Fibroblast of villous mesenchyme (primary cell): ENCODE data around the gene RAB3A. TPM values are rescaled to one million over a fixed set of nuclear protein-coding genes. Genes with fewer than 3 reads are reported as not detected.

Experiments used
- DNase-seq: peaks from one replicate; pipeline ENCODE4 v3.0.0-alpha.2; 2010; ENCODE audit warnings: low read depth
- H3K4me3 ChIP-seq: 2 replicates; pipeline ENCODE4 v1.5.1; 2011; ENCODE audit warnings: low read depth, mild to moderate bottlenecking, low read length
- small RNA-seq: library from RNA; depleted of rRNA; stranded (forward); fragments of <200 nt; gene quantifications from one replicate; pipeline ENCODE3, GENCODE V24; 2012
- total RNA-seq: library from RNA; depleted of rRNA; stranded (reverse); fragments of >200 nt; gene quantifications from 2 replicates; pipeline ENCODE4 v1.2.3, GENCODE V29; 2012
- TF ChIP-seq, protein P1 (sequence below): IDR thresholded peaks from 2 replicates; pipeline ENCODE4 v1.5.1; 2012; ENCODE audit warnings: low read depth, mild to moderate bottlenecking, low read length; ENCODE audit not compliant: insufficient read depth

RAB3A gene
- total RNA-seq, 1 donor = 1.3 TPM

DNA sequence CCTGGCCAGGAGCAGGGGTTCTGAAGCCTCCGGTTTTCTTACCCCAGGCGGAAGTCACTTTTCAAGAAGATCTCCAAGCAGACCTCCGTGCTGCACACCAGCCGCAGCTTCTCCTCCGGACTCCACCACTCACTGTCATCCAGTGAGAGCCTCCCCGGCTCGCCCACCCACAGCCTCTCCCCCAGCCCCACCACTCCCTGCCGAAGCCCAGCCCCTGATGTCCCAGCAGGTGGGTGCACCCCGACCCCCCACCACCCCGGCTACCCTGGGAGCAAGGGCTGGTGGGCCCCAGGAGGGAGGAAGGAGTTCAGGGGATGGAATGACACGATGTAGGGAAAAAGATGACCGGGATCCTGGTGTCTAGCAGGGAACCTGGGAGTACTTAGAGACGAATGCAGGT, 56.4 kb downstream of the RAB3A start:
- TF ChIP-seq, protein P1, sequence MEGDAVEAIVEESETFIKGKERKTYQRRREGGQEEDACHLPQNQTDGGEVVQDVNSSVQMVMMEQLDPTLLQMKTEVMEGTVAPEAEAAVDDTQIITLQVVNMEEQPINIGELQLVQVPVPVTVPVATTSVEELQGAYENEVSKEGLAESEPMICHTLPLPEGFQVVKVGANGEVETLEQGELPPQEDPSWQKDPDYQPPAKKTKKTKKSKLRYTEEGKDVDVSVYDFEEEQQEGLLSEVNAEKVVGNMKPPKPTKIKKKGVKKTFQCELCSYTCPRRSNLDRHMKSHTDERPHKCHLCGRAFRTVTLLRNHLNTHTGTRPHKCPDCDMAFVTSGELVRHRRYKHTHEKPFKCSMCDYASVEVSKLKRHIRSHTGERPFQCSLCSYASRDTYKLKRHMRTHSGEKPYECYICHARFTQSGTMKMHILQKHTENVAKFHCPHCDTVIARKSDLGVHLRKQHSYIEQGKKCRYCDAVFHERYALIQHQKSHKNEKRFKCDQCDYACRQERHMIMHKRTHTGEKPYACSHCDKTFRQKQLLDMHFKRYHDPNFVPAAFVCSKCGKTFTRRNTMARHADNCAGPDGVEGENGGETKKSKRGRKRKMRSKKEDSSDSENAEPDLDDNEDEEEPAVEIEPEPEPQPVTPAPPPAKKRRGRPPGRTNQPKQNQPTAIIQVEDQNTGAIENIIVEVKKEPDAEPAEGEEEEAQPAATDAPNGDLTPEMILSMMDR = no peak
- H3K4me3 ChIP-seq = no peak overlapping the region
- DNase-seq = no peak

Small RNA genes within 50 kb of the gene (small RNA-seq; reads per million reads assigned to genes)
- not detected for gene IFI30

Other genes starting within 250 kb of the RAB3A start
- under 0.01 TPM in 2 replicates for gene KCNN1, start 236.9 kb downstream of the RAB3A start, total RNA-seq
- gene ARRDC2, start 195.9 kb downstream of the RAB3A start, total RNA-seq = 3.5 and 3.9 TPM in 2 replicates
- 0.64 and 1.3 TPM in 2 replicates for gene IL12RB1, start 117.1 kb downstream of the RAB3A start, total RNA-seq
- gene MAST3, start 106.3 kb downstream of the RAB3A start, total RNA-seq = 1.9 and 3.0 TPM in 2 replicates
- 30.7 and 30.9 TPM in 2 replicates for gene PIK3R2, start 50.9 kb downstream of the RAB3A start, total RNA-seq
- 24.2 and 29.0 TPM in 2 replicates for gene IFI30, start 30.2 kb downstream of the RAB3A start, total RNA-seq
- gene MPV17L2, start 10.8 kb downstream of the RAB3A start, total RNA-seq = 9.3 and 10.8 TPM in 2 replicates
- gene PDE4C, start 22.4 kb upstream of the RAB3A start, total RNA-seq = under 0.01 and 0.32 TPM in 2 replicates
- 0.86 and 0.97 TPM in 2 replicates for gene IQCN, start 70.4 kb upstream of the RAB3A start, total RNA-seq
- 111 and 150 TPM in 2 replicates for gene JUND, start 77.6 kb upstream of the RAB3A start, total RNA-seq
- 131 and 143 TPM in 2 replicates for gene LSM4, start 119.0 kb upstream of the RAB3A start, total RNA-seq
- 24.8 and 29.8 TPM in 2 replicates for gene PGPEP1, start 136.6 kb upstream of the RAB3A start, total RNA-seq
- gene GDF15, start 182.1 kb upstream of the RAB3A start, total RNA-seq = 28.9 and 49.9 TPM in 2 replicates
- gene LRRC25, start 193.6 kb upstream of the RAB3A start, total RNA-seq = under 0.01 TPM in 1 of 2 replicates, not detected in the other
- 56.1 and 73.4 TPM in 2 replicates for gene SSBP4, start 215.4 kb upstream of the RAB3A start, total RNA-seq
- 25.4 and 48.4 TPM in 2 replicates for gene ISYNA1, start 234.1 kb upstream of the RAB3A start, total RNA-seq